HUES6 (cell line): Measurements from ENCODE around the gene VBP1.

Experiments
- H3K27ac ChIP-seq: 2 replicates; pipeline ENCODE4 v1.7.0; 2013; ENCODE audit warnings: low read depth, mild to moderate bottlenecking, low read length, inconsistent platforms
- H3K27me3 ChIP-seq: 2 replicates; pipeline ENCODE4 v1.6.1; 2013; ENCODE audit warnings: low read length; ENCODE audit not compliant: control insufficient read depth, insufficient read depth
- H3K36me3 ChIP-seq: 2 replicates; pipeline ENCODE4 v1.6.1; 2013; ENCODE audit warnings: low read length; ENCODE audit not compliant: control insufficient read depth, insufficient read depth
- H3K4me1 ChIP-seq: 2 replicates; pipeline ENCODE4 v1.6.1; 2013; ENCODE audit warnings: low read length; ENCODE audit not compliant: control insufficient read depth, insufficient read depth
- H3K4me3 ChIP-seq: 2 replicates; pipeline ENCODE4 v1.5.1; 2013; ENCODE audit warnings: low read depth, low read length
- H3K9ac ChIP-seq: one replicate; pipeline ENCODE4 v1.6.1; 2013; ENCODE audit warnings: mild to moderate bottlenecking, low read length
- H3K9me3 ChIP-seq: 2 replicates; pipeline ENCODE4 v1.6.1; 2013; ENCODE audit warnings: low read depth, low read length; ENCODE audit not compliant: control insufficient read depth, insufficient read depth

VBP1 gene, protein sequence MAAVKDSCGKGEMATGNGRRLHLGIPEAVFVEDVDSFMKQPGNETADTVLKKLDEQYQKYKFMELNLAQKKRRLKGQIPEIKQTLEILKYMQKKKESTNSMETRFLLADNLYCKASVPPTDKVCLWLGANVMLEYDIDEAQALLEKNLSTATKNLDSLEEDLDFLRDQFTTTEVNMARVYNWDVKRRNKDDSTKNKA

DNA sequence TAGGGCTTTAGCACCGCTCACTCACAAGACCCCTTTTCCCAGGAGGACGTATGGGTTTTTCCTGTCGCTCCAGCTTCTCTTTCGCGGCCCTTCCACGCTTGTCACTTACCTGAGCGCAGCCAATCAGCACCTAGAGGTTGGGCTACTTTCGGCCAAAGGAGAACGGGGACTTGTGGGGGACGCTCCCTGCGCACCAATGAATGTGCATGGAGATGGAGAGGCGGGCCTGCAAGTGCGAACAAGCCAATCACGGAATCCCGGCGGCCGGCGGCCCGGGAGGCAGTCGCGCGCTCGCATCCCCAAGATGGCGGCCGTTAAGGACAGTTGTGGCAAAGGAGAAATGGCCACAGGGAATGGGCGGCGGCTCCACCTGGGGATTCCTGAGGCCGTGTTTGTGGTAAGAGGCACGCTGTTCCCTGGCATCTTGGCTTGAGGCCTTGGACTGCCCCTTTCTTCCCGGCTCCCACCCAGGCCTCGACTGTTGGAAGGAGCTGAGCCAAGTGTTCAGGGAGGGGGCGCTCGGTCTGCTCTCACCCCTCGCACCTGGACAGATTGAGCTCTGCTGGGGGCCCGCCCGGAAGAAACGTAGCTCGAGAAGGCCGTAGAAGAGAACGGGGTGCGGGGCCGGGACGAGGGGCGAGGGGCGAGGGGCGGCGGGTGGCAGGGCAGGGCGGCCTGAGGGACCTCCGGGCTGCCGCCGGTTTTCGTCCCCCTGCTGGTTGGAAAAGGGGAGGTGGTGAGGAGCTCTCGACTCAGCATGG, at the start of gene VBP1:
Gene VBP1 (plus strand): TSS at position 282 of the 761 bp plus-strand sequence. CDS start 23 bp downstream, at position 305.
- Histone ChIP-seq H3K4me1 (no peaks in the 10 kb centered on the region), H3K4me3 (peak within 1 kb of the TSS; percentile 76), H3K9ac (peak within 1 kb of the TSS; percentile 99), H3K36me3 (peaks cover 14% of the 10 kb centered on the region), H3K27ac (peak within 1 kb of the TSS; percentile 91), H3K27me3 (no peaks in the 10 kb centered on the region), H3K9me3 (peaks cover 13% of the 10 kb centered on the region)

DNA sequence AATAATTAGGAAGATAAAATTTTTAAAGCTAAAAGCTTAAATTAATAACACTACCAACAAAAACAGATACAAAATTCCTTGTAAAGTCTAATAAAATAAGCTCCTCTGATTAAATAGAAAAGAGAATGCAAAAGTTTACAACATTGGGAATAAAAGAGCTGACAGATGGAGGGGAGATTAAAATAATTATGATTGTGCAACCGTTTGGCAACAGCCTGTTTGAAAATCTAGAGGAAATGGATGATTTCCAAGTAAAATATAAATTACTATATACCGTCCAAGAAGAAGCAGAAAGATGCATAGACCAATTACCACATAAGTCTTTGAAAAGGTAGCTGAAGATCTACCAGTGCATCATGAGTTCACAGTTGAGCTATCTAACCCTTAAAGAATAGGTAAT, 46.4 kb upstream of the VBP1 start:
- H3K36me3 ChIP-seq = no peaks in the 10 kb centered on the region
- no peaks in the 10 kb centered on the region for H3K4me1 ChIP-seq
- no peak overlapping the region for H3K27ac ChIP-seq
- H3K9ac ChIP-seq = no peak overlapping the region
- H3K4me3 ChIP-seq = no peak overlapping the region
- no peaks in the 10 kb centered on the region for H3K27me3 ChIP-seq
- H3K9me3 ChIP-seq = peaks cover 3% of the 10 kb centered on the region; the same call in 1 of the 2 replicates

DNA sequence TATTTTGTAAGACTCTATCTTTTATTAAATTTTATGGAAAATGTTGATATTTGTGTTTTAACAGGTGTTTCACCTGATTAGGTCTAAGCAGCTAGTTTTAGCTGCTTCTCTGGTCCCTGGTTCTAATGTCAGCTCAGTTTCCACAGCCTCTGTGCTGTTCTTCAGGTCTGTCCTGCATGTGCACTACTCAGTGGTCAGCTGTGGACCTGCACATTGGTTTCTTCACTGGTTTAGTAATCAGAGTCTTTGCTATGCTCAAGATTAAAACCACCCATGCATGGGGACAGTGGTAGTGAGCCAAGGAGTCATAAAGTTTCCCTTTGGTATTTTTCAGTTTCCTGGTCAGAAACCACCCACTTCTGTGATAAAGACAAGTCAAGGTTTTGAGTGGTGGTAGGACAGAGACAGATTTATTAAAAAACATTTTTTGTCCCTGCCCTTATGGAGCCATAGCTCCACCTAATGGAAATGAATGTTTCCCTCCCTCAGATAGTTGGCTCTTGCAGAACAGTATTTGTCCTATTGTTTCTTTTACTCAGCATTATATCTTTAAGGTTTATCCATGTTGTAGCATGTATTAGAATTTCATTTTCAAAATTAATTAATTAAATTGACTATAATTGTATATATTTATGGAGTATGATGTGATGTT, 36.8 kb upstream of the VBP1 start:
- no peak overlapping the region for H3K9ac ChIP-seq
- H3K36me3 ChIP-seq = no peaks in the 10 kb centered on the region
- H3K4me1 ChIP-seq = no peaks in the 10 kb centered on the region
- no peak overlapping the region for H3K27ac ChIP-seq
- H3K4me3 ChIP-seq = no peak overlapping the region
- H3K9me3 ChIP-seq = no peaks in the 10 kb centered on the region; the same call in 1 of the 2 replicates
- H3K27me3 ChIP-seq = no peaks in the 10 kb centered on the region

DNA sequence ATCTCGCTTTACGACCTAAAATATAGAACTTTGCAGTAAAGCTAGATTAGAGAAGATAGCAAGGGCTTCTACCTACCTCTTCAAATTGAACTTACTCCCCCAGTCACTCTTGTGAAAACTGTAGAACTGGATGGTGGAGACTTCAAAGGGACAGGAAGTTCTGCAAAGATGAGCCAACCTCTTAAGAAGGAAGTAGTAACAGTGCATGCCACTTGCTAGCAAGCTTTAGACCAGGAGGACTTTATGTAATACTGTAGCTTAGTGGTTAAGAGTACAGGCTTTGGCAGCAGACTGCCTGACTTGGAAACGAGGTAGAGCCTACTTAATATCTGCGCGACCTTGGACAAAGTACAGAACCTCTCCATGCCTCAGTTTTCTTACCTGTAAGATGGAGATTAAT, 27.5 kb upstream of the VBP1 start:
- no peaks in the 10 kb centered on the region for H3K27me3 ChIP-seq
- H3K27ac ChIP-seq = no peak overlapping the region
- no peaks in the 10 kb centered on the region for H3K4me1 ChIP-seq
- H3K9me3 ChIP-seq = peaks cover 21% of the 10 kb centered on the region; the same call in 1 of the 2 replicates
- no peak overlapping the region for H3K9ac ChIP-seq
- no peak overlapping the region for H3K4me3 ChIP-seq
- no peaks in the 10 kb centered on the region for H3K36me3 ChIP-seq

DNA sequence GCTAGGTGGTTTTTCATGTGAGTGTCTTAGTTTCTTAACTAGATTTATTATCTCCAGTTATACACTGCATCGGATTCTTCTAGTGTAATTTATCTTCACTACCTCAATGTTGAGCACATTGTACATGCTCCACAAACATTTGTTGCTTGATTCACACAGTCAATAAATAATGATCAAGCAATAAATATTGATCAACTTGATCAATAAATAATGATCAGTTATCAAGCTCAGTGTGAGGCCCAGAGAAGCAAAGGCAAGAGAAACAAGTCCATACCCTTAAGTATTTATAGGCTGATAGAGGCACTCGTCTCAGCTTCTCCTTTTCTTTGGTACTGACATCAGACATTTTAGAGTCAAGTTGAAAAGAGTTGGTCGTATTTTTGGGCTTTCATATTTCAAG, 5.1 kb upstream of the VBP1 start:
- H3K9ac ChIP-seq = no peak overlapping the region
- H3K4me3 ChIP-seq = no peak overlapping the region
- H3K36me3 ChIP-seq = no peaks in the 10 kb centered on the region
- H3K4me1 ChIP-seq = no peaks in the 10 kb centered on the region
- H3K9me3 ChIP-seq = peaks cover 16% of the 10 kb centered on the region; the same call in 1 of the 2 replicates
- H3K27me3 ChIP-seq = no peaks in the 10 kb centered on the region
- H3K27ac ChIP-seq = no peak overlapping the region

DNA sequence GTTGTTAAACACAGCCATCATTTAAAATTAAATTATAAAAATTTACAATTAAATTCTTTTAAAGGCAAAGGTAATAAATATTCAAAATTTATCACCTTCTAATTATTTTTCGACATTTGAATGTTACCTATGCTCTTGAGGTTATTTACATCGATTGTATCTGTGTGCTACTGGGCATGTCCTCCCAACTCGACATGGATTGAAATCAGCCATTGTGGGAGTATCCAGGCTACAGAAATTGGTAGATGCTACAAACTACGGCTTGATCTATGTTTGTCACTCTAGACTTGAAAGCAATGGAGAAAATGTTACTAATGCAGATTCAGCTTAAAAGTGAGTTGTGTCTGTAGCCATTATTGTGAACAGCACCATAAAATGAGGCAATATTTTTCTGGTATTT, 2.5 kb upstream of the VBP1 start:
- H3K36me3 ChIP-seq = no peaks in the 10 kb centered on the region
- no peaks in the 10 kb centered on the region for H3K4me1 ChIP-seq
- H3K4me3 ChIP-seq = no peak overlapping the region
- H3K27ac ChIP-seq = no peak overlapping the region
- peaks cover 8% of the 10 kb centered on the region; the same call in 1 of the 2 replicates for H3K9me3 ChIP-seq
- H3K9ac ChIP-seq = no peak overlapping the region
- H3K27me3 ChIP-seq = no peaks in the 10 kb centered on the region

DNA sequence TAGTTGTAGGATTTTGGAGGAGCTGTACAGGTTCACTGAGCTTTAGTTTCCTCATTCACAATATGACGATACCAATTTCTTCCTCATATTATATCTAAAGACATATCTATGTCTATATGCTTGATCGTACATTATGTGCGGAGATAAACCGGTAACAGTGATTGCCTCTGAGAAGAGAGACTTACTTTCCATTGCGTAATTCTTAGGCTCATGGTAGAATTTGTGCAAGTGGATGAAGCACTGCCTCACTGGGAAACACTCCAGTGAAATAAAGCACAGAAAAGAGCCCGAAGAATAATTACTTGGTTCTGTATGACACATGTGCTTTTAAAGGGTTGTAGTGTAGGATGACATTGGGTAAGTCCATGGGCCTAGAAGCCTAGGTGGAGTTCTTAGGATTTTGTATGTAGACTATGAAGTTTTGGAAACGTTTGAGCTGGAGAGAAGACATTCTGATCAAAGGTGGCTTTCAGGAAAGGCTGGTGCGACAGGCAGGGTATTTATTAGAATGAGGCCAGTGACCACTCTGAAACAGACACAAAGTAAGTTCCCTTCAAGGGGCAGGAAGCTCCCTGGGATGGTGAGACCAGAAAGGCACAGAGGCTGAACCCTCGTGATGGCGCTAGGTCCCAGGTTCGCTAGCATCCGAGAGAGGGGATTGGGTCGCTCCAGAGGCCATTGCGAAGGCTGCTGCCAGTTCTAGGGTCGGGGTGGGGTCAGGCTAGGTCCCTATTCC, 649 bp upstream of the VBP1 start:
- Histone ChIP-seq H3K4me3 (peak overlapping the region; percentile 76), H3K27ac (no peak overlapping the region), H3K27me3 (no peaks in the 10 kb centered on the region), H3K9me3 (peaks cover 10% of the 10 kb centered on the region; the same call in 1 of the 2 replicates), H3K36me3 (peaks cover 7% of the 10 kb centered on the region), H3K4me1 (no peaks in the 10 kb centered on the region), H3K9ac (peak overlapping the region; percentile 99)

DNA sequence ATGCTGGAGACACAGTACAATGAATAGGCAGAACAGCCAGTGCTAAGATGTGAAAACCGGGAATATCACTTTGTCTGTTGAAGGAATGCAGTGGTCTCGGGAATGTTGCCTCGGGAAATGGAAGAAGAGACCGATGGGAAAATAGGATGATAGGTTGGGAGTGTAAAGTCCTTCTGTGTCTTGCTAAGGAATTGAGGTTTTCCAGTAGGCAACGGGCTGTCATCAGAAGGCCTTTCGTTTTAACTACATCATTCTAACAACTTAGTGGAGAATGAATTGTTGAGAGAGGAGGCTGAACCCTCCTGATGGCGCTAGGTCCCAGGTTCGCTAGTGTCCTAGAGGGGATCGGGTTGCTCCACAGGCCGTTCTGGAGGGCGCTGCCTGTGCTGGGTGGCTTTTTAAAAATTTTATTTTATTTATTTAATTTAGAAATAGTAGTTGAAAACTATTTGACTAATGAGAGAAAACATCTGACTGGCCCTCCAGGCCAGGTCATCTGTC, 730 bp downstream of the VBP1 start:
- Histone ChIP-seq H3K27ac (no peak overlapping the region), H3K4me1 (no peaks in the 10 kb centered on the region), H3K9ac (peak overlapping the region; percentile 81), H3K4me3 (peak overlapping the region; percentile 76), H3K27me3 (no peaks in the 10 kb centered on the region), H3K9me3 (peaks cover 19% of the 10 kb centered on the region), H3K36me3 (peaks cover 21% of the 10 kb centered on the region)

DNA sequence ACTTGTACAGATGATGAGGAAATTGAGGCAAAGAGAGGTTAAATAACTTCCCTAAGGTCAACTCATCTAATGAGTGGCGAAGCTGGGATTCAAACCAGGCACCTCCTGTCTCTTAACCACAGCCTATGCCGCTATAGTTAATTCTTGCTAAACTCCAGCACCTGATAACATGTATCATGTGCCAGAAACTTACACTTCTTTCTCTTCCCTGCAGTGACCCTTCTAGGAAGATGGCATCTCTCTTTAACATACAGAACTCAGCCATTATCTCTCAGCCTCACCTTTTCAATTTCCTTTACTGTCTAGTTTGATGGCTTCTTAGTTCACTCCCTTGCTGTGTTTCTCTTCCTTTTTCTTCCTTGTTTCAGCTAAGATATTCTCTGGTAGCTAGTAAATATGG, 2.5 kb downstream of the VBP1 start:
- no peaks in the 10 kb centered on the region for H3K27me3 ChIP-seq
- H3K27ac ChIP-seq = no peak overlapping the region
- H3K4me3 ChIP-seq = no peak overlapping the region
- H3K9ac ChIP-seq = no peak overlapping the region
- H3K36me3 ChIP-seq = peaks cover 30% of the 10 kb centered on the region
- H3K4me1 ChIP-seq = no peaks in the 10 kb centered on the region
- peaks cover 23% of the 10 kb centered on the region for H3K9me3 ChIP-seq

DNA sequence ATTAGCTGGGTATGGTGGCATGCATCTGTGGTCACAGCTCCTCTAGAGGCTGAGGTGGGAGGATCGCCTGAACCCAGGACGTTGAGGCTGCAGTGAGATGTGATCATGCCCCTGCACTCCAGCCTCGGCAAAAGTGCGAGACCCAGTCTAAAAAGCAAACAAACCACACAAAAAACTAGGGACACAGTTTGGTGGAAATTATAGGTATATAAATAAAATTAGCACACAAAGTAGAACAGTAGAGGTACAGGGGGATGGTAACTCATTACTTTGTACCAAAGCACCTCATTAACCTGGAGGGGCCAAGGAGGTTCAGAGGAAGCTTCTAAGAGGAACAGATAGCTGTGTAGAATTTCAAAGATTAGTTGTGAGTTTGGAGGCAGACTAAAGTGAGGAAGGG, 5.1 kb downstream of the VBP1 start:
- Histone ChIP-seq H3K4me3 (no peak overlapping the region), H3K27ac (no peak overlapping the region), H3K27me3 (no peaks in the 10 kb centered on the region), H3K4me1 (no peaks in the 10 kb centered on the region), H3K9ac (no peak overlapping the region), H3K36me3 (peaks cover 40% of the 10 kb centered on the region), H3K9me3 (peaks cover 23% of the 10 kb centered on the region)
